CD4-positive, alpha-beta T cell treated with Interleukin-15 for 1 hour (primary cell): ENCODE measurements around the gene LIM2.
"Not testable (repeated sequence)": the region's sequence is repeated elsewhere in the genome, so short reads cannot be mapped to it uniquely, and the experiment has no call there.

Experiments
- DNase-seq: peaks from one replicate; pipeline ENCODE4 v3.0.0-alpha.2; 2020

The LIM2 gene, protein sequence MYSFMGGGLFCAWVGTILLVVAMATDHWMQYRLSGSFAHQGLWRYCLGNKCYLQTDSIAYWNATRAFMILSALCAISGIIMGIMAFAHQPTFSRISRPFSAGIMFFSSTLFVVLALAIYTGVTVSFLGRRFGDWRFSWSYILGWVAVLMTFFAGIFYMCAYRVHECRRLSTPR

DNA sequence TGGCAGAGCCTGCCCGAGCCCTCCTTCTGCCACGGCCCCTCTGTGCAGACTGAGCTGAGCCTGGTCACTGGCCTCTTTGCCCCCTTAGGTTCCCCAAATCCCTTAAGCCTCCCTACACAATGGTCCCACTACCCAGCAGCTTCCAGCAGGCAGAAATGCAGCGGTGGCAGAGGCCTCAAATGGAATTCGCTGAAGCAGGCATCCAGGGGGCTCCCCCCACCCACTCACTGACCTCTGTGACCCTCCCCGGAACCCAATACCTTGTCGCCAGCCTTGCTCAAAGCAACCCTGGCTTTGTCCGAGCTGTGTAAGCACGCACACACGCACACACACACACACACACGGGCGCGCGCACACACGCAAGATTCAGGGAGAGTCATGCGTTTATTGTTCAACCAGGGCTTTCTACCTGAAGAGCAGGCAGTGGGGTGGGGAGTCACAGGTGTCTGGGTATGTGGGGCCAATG lies at the start of gene LIM2:
Gene LIM2 (minus strand): TSS at position 51 of the 466 bp plus-strand sequence. CDS start 531 bp downstream, outside the sequence.
- no peak for DNase-seq

- DNase-seq: no peak
These were observed 46.7 kb upstream of the LIM2 start for GRCh38 chr19:51434456-51434855.

DNA sequence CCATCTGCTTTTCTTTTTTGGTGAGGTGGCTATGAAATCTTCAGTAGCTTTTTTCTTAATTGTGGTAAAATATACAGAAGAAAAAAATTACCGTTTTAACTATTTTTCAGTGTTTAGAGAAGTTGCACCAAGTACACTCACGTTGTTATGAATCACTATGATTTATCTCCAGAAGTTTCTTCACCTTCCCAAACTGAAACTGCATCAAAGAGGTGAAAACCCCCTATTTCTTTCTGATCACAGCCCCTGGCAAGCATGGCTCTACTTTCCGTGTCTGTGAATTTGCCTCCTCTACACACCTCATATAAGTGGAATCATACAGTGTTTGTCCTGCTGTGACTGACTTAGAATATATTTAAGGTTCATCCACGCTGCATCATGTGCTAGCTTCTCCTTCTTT lies 45.3 kb upstream of the LIM2 start:
- DNase-seq: no peak

GRCh38 chr19:51431124-51431523 lies 43.4 kb upstream of the LIM2 start:
- DNase-seq: no peak

DNA sequence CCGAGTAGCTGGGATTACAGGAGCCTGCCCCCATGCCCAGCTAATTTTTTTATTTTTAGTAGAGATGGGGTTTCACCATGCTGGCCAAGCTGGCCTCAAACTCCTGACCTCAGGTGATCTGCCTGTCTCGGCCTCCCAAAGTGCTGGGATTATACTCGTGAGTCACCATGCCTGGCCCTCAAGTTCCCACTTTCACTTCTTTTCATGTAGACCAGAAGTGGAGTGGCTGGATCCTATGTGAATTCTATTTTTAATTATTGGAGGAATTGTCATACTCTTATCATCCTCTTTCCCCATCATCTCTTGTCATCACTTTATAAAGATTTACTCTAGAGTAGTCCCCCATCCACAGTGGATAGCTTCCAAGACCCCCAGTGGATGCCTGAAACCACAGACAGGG lies 42.4 kb upstream of the LIM2 start:
- no peak for DNase-seq

DNA sequence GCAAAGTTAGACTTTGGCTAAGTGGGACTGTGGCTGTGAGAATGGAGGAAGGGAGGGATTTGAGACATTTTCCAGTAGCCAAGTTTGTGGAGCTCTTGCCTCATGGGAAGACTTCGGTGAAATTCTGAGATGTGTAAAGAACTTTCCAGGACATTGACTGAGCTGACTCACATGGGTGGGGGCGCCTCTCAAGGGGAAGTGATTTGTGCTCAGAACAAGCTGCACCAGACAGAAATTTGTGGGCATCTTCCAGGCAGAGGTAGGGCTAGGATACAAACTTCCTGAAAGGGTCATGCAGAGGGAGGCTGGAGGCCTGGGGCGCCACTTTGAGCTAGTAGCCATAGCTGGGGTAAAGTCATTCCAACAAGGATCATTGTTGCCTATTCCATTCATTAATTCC lies 39.4 kb upstream of the LIM2 start:
- peak; percentile 43 for DNase-seq

DNA sequence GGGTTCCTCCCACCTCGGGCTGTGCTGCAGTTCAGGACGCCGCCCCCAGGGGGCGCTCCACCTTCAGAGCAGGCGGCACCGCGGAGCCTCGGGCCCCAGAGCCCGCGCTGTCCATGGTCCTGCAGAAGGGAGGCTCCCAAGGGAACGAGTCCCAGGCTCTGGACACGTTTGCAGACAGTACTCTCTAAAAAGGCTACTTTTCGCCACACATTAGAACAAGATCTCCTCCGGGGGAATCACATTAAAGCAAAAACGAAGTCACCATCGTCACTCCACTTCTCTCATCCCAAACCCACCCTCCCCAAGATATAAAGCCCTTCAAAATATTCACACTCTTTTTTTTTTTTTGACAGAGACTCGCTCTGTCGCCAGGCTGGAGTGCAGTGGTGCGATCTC lies 34.3 kb upstream of the LIM2 start:
- peak; percentile 79 for DNase-seq

DNA sequence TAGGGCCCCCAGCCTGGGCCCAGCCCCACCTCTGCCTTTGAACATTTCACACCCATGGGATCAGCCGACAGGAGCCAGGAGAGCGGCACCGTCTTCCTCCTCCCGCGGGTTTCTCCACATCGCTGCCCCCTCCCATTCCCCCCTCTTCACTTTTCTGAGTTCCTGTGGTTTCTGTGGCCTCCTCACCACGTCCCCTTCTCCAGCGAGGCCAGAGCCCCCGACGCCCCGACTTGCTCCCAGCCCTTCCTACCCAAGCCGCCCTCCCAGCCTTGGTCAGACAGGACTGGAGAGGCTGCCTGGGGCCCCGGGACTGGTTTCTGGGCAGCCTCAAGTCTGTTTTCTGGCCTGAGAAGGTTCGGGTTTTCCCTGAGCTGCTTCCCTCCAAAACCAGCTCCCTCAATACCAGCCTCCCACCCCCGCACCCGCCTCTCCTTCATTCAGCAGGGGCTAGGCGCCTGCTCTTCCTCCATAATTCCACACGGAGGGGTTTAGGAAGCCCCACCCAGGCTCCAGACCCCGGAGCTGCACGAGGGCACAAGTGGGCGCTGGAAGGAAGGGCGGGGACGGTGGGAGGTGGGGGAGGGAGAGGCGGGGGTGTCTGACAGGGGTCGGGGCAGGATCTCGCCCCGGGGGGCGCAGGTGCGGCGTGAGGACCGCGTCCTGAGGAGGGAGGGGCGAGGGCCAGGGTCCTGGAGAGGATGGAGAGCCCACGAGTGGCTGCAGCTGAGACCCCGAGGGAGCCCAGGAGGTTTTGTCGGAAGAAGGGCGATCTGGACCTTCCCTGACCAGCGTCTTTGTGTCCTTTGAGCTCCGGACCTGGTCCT lies 33.7 kb upstream of the LIM2 start:
- DNase-seq: no peak

- DNase-seq: not testable (repeated sequence)
These were observed 32.7 kb upstream of the LIM2 start for GRCh38 chr19:51420511-51420910.

DNA sequence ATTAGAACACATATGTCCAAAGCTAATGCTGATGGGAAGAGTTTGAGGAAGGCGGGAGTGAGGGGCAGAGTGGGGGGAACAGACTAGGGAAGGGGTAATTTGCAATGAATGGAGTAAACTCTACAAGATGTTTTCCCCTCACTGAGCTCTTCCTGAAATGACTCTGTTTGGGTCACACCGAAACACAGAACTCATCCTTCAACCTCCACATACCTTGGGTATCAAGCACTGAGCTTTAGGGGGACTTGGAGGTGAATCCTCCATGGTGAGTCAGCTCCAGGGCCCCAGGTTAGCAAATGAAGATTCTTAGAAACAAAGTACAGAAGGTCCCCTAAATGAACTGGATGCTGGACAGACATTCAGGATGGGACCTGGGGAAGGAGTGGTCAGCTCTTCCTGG lies 30.9 kb upstream of the LIM2 start:
- no peak for DNase-seq

DNA sequence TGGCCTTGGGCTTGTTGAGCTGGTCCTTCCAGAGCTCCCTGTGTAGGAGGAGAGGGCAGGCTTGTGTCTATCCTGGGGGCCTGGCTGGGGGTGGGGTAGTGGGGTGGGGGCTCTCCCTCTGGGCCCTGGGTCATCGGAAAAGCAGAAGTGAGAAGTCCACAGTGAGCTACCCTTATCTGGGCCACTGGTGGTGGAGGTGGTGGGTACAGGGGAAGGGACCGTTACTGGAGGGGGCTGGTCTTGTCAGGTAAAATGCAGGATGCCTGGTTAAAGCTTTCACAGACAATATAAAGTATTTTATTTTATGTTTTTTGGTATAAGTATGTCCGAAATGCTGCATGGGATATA lies 30.0 kb upstream of the LIM2 start:
- DNase-seq: no peak

- peak; percentile 73 for DNase-seq
These were observed 29.5 kb upstream of the LIM2 start, which contains the start of gene SIGLEC10 for GRCh38 chr19:51417107-51417809. SIGLEC10 (minus strand) TSS chr19:51417642; CDS start chr19:51417581, 61 bp downstream.

GRCh38 chr19:51416422-51416821 lies 28.6 kb upstream of the LIM2 start:
- DNase-seq: not testable (repeated sequence)

DNA sequence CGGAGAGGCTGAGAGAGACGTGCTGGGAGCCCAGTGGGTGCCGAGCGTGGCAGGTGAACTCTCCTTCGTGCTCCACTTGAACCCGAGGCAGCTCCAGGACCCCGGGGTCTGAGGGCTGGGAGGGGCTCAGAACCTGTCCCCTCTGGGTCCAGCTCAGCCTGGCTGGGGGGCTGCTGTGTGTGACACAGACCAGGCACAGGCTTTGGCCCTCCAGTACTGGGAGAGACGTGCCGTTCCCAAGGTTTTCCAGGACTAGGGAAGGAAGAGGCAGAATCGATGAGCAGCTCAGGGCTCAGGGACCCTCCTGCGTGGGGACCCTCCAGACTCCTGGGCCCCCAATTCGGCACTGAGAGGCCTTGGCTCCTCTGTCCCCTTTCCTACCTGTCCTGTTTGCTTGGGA lies 27.4 kb upstream of the LIM2 start:
- no peak for DNase-seq

DNA sequence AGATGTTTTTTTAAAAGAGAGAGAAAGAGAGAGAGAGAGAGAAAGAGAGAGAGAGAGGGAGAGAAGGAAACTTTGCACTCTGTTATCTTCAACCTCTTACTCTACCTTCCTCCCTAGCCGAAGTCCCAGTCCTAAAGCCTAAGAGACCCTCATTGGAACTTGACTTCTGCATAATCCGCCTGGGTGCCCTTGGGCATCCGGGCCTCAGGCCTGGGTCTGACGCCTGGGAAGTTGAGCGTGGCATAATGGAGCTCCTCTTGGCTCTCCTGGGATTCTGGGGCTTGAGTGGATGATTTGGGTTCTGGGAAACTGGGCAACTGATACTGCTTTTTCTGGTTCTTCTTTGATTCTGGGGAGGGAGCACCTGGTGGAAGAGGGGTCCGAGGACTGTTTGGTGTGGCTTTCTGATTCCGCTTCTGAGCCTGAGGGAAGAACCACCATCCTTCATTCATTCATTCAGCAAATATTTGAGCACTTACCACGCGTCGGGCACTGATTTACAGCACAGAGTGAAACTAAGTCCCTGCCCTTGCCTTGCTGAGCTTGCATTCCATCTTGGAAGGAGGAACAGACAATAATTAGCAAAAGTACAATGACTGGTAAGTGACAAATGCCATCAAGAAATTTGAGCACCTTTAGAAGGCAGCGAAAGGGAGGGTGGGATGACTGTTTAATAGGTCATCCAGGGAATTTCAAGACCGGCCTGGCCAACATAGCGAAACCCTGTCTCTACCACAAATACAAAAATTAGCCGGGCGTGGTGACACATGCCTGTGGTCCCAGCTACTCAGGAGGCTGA lies 23.4 kb upstream of the LIM2 start:
- no peak for DNase-seq

DNA sequence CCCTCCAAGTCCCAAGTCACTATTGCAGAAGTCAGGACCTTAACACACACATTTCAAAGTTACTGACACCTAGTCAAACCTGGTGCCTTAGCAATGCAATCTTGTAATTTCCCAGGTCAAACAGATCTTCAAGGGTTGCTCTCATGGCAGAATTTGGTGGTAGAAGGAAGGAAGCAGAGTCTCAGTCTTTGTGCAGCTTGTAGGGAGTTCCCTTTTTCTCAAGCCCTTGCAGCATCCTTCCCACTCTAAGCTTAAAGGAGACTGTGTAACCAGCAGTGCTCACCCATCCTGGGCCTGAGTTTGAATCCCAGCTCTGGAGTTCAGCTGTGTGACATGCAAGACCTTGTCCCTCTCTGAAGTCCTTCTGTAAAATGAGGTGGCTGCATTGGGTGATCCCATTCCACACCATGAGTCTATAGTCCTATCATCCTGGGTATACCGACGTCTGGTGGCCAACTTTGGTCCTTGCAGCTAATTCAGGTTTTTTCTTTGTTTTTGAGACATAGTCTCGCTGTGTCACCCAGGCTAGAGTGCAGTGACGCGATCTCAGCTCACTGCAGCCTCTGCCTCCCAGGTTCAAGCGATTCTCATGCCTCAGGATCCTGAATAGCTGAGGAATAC lies 19.8 kb upstream of the LIM2 start:
- peak; percentile 44 for DNase-seq

GRCh38 chr19:51402117-51402516 lies 14.3 kb upstream of the LIM2 start:
- no peak for DNase-seq

DNA sequence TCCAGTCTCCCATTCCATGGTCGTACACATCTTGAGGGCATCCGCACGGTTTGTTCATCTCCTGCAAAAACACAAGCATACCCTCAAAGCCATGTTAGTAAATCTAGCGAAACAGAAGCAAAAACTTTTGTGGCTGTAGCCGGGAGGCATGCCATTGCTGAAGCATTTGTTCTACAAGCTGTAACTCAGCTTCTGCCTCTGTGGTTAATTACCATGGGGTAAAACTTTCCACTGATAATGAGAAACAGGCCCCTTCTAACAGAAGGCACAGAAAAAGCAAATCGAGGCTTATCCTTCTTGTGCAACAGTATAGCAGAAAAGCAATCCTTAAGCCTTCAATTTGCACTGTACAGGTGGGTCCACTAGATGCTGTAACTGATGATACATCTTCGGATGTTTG lies 12.2 kb upstream of the LIM2 start:
- DNase-seq: not testable (repeated sequence)

DNA sequence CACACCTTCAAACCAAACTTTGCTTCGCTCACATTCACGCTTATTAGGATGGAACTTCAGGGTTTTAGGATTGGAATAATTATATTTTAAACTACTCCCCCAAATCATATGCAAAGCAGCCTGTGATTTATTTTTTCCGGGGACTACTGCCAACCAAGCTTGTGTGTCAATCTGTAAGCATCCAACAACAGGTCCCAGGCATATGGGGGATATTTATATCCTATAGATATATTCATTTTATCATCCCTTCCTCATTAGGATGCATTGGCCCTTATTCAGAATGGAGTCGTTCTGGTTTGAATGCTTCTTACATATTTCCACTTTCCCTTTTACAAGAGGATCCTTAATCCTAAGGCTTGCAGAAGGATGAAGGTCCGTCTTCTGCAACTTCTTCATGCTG lies 11.5 kb upstream of the LIM2 start:
- no peak for DNase-seq

DNA sequence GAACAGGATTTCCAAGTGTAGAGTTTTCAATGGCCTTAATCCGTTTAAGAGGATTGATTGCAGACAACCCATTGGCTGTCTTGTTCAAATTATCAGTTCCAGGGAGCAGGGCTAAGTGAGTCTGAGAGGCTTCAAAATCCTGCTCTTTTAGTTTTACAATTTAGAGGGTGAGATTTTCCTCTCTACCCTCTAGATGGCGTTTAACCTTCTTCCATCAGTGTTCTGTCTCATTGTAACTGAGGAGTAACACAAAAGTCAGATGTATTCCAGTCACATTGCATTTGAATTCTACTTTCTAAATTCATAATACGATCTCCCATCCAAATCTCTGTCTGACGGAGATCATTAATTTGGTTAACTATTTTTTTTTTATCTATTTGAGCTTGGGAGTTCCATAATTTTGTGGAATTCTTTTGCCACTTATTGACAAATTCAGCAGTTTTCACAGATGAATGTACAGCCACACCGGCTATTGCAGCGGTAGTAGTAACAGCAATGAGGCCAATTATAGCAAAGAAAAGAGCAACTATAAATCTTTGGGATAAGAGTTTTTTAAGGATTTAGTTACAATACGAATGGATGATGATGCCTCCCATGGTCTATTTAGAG lies 10.4 kb upstream of the LIM2 start:
- DNase-seq: no peak

GRCh38 chr19:51397453-51397852 lies 9.7 kb upstream of the LIM2 start:
- not testable (repeated sequence) for DNase-seq

- DNase-seq: no peak
These were observed 8.4 kb upstream of the LIM2 start for GRCh38 chr19:51396175-51396574.
